GM12892 (cell line): ENCODE results near the gene CMTM1.
A peak's percentile ranks its signal among the peaks of the same experiment; 100 is the strongest.
"Not testable (repeated sequence)": the region's sequence is repeated elsewhere in the genome, so short reads cannot be mapped to it uniquely, and the experiment has no call there.

ENCODE experiments used
- DNase-seq: peaks from one replicate; pipeline ENCODE4 v3.0.0; 2011; ENCODE audit not compliant: insufficient read length
- FAIRE-seq: peaks from 2 replicates; lab custom pipeline; 2011; peaks lifted over from hg19 to GRCh38; lab: Jason Lieb, UNC
- POLR2A ChIP-seq: IDR thresholded peaks from 2 replicates; pipeline ENCODE4 v1.6.1; 2011; ENCODE audit warnings: low read depth, low read length, control low read depth
- POLR2AphosphoS5 ChIP-seq: IDR thresholded peaks from 2 replicates; pipeline ENCODE4 v1.6.1; 2011; ENCODE audit warnings: low read depth, low read length, control low read depth
- TAF1 ChIP-seq: IDR thresholded peaks from 2 replicates; pipeline ENCODE4 v1.6.1; 2011; ENCODE audit warnings: low read depth, mild to moderate bottlenecking, control low read depth, low read length, borderline replicate concordance

Gene CMTM1

DNA sequence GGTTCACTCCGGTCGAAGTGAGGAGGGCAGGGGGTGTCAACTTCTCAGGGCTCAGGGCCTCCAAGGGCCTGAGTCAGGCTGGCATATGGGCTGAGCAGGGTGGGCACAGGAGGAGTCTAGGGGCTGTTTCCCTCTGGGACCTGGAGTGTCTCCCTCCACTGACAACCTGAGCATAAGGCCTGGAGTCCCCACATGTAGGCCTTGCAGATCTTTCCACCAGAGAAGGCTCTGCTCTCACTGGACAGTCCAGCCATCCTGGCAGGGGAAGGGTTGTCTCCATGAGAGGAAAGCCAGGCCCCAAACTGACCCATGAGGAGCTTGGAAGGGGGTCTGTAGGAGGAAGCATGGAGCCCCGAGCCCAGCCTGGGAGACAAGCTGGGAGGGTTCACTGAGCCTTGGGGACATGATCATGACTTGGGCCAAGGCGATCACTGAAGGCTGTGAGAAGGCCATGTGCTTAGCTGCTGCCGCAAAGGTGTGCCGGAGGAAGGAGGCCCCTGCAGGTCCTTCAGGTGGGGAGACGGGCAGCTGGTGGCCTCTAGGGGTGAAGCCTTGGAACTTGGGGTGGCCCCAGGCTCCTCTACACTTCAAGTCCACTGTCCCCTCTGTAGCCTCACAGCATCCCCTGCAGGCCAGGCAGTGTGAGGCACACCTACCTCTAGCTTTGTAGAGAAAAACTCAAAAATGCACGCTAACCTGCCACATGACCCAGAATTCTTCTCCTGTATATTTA lies 22.9 kb downstream of the CMTM1 start:
- TF ChIP-seq TAF1: no peak
- TF ChIP-seq POLR2A: no peak
- no peak for TF ChIP-seq POLR2AphosphoS5
- FAIRE-seq: no peak
- peak; percentile 63 for DNase-seq

DNA sequence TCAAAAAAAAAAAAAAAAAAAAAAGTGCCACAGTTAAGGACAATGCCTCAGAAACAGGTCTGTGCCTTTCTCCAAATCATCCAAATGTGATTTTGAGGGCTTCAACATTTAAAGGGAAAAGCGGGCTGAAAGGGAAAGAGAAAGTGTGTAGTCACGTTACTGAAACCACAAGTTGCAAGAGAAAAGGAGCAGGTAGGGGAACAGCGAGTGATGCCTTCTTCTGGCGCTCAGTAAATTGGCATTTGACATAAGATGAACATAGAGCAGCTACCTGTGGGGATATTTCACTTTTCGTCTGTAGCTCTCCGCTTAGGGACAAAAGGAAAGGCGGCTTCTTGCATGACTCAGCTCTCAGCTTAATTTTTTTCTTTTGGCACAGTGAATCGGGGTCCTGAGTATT lies 24.1 kb downstream of the CMTM1 start:
- no peak for DNase-seq
- TF ChIP-seq TAF1 (no peak), POLR2AphosphoS5 (no peak), POLR2A (no peak)
- FAIRE-seq: peak; percentile 85

DNA sequence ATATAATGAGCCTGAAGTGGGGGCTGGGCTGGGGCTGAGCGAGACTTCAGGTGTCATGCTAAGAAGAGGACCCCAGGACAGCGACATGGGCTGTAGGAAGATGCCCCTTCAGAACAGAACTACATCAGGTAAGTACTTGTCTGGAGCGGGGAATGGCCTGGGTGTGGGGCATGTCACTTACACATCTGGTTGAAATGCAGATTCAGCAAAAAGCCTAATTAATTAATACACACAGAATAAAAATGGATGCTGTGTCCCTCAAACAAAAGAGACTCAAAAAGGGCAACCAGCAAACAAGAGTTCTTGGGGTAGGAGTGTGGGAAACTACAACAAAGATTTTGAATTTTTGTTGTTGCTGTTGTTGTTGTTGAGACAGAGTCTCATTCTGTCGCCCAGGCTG lies 24.8 kb downstream of the CMTM1 start:
- FAIRE-seq (no peak), DNase-seq (no peak)
- no peak for TF ChIP-seq POLR2AphosphoS5
- no peak for TF ChIP-seq POLR2A
- no peak for TF ChIP-seq TAF1

DNA sequence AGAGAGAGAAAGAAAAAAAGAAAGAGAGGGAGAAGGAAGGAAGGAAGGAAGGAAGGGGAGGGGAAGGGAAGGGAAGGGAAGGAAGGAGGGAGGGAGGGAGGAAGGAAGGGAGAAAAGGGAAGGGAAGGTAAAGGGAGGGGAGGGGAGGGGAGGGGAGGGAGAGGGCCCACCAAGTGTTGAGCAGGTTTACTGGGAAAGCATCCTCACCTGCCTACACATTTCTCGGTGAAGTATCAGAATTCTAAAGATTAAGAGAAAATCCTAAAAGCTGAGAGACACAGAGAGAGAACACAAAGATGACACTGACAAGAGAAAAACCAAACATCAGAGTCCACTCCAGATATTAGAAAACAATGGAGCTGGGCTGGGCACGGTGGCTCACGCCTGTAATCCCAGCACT lies 26.0 kb downstream of the CMTM1 start:
- no peak for FAIRE-seq
- no peak for DNase-seq
- no peak for TF ChIP-seq POLR2AphosphoS5
- no peak for TF ChIP-seq POLR2A
- no peak for TF ChIP-seq TAF1

DNA sequence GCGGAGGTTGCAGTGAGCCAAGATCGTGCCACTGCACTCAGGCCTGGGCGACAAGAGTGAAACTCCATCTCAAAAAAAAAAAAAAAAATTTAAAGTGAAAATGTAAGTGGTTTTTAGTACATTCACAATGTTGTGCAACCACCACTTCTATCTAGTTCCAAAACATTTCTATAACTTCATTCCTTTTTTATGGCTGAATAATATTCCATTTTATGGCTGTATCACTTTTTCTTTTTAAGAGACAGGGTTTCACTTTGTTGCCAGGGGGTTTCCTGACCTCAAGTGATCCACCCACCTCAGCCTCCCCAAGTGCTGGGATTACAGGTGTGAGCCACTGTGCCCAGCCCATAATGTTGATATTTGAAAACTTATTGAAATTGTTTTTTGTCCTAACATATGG lies 26.6 kb downstream of the CMTM1 start:
- FAIRE-seq (no peak), DNase-seq (no peak)
- TF ChIP-seq POLR2A (no peak), TAF1 (no peak), POLR2AphosphoS5 (no peak)

DNA sequence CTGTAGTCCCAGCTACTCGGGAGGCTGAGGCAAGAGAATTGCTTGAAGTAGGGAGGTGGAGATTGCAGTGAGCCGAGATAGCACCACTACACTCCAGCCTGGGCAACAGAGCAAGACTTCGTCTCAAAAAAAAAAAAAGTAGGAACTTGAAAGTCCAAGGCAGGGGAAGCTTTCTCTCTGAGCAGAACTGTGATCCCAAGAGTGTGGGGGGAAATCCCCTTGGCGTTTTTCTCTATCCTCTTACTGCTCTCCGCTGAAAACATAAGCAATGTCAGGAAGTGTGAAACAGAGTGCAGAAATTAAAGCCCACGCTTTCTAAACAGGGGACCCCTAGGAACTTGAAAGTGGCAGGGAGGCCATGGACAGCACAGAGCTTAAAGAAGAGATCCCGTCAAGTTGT lies 28.5 kb downstream of the CMTM1 start:
- DNase-seq (no peak), FAIRE-seq (no peak)
- no peak for TF ChIP-seq POLR2A
- TF ChIP-seq TAF1: no peak
- TF ChIP-seq POLR2AphosphoS5: no peak

DNA sequence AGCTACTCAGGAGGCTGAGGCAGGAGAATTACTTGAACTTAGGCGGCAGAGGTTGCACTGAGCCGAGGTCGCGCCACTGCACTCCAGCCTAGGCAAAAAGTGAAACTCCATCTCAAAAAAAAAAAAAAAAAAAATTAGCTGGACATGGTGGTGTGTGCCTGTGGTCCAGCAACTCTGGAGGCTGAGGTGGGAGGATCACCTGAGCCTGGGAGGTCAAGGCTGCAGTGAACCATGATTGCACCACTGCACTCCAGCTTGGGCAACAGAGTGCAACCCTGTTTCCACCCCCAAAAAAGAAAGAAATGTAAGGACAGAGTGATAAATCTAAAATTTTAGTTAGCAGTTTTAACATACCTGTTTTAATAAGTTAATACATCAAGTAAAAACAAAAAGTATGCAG lies 30.3 kb downstream of the CMTM1 start:
- not testable (repeated sequence) for FAIRE-seq, DNase-seq

DNA sequence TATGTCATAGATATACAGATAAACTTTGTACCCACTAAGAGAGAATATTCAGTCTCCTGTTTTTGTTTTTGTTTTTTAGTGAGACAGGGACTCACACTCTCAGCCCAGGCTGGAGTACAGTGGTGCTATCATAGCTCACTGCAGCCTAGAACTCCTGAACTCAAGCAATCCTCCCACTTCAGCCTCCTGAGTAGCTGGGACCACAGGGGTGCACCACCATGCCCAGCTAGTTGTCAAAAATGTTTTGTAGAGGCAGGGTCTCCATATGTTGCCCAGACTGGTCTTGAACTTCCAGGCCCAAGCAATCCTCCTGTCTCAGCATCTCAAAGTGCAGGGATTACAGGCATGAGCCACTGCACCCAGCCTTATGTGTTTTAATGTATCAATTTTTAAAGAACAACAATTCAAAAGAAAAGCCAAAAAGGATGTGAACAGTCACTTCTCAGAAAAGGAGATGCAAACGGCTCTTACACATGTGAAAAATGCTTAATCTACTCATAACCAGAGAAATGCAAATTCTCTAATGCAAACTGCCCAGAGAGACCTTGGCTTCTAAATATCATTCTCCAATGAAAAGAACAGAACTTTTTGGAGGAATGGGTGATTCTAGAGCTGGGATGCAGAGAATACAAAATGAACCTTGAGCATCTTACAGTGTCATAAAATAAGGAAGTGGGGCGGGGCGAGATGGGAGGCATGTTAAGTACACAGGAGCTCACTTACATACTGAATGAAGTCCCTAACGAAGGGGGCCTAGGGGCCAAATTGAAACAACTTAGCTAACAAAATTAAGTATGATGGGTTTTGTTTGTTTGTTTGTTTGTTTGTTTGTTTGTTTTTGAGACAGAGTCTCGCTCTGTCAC lies 31.0 kb downstream of the CMTM1 start:
- FAIRE-seq (no peak), DNase-seq (no peak)
- TF ChIP-seq POLR2AphosphoS5 (no peak), POLR2A (no peak), TAF1 (no peak)

DNA sequence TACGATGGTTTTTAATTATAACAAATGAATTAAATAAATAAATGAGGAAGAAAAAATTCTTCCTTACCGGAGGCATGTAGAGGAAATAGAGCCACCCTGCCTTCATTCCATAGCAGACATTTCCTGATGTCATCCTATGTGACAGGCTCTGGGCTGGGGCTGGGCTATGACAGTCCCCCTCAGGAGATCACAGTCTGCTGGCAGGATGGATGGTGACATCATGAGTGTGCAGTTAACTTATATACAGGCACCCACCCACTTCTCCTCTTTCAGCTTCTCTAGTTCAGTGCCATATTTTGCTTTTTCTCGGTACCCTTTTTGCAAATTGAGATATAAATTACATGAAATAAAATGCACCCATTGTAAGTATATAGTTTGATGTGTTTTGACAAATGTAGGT lies 31.9 kb downstream of the CMTM1 start:
- TF ChIP-seq TAF1 (no peak), POLR2A (no peak), POLR2AphosphoS5 (no peak)
- DNase-seq: no peak
- no peak for FAIRE-seq

DNA sequence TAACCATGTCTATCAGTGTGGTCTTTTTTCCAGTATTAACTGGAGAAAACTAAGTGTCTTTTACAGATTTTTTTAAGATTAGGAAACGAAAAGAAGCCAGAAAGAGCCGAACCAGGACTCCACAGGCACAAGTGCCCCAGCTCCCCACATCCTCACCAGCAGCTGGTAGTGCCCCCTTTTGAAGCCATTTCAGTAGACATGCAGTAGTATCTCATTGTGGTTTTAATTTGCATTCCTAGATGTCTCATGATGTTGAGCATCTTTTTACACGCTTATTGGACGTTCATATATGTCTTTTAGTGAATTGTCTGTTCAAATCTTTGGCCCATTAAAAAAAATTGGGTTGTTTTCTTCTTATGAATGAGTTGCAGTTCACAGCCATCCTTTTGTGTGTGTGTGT lies 33.5 kb downstream of the CMTM1 start:
- DNase-seq (no peak), FAIRE-seq (no peak)
- TF ChIP-seq POLR2AphosphoS5: no peak
- no peak for TF ChIP-seq POLR2A
- TF ChIP-seq TAF1: no peak

DNA sequence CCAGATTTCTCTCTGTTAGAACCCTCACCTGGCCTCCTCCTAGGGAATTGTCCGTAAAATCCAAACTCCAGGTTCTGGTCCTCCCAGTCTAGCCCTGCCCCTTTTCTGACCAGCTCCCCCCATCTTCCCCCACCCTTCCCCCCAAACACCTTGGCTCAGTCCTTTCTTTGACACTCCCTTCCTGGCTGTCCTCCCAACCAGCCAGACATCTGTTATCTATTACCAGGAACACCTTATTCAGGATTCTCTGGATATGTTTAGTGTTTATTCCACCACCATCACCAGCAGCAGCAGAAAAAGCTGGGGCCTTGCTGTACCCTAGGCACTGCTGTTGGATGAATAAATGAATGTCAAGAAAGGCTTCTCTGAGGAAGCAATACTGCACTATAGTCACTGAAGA lies 34.2 kb downstream of the CMTM1 start:
- no peak for FAIRE-seq
- no peak for DNase-seq
- no peak for TF ChIP-seq POLR2A
- TF ChIP-seq POLR2AphosphoS5: no peak
- TF ChIP-seq TAF1: no peak

DNA sequence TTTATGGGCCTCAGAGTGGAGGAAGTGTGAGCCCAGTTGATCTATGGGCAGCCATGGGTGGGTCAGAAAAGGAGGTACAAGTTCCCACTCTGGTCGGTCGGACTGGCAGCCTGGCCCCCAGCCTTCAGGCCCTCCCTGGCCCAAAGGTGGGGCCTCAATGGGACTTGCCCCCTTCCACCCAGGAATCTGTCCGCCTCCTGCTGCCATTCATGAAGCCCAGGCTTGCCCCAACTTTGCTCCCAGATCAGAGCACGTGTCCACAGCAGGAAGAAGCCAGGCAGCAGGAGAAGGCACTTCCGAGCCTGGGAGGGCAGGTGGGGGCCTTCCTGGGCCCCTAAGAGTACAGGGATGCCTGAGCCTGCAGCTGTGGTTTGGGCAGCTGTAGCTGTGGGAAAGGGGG lies 35.2 kb downstream of the CMTM1 start:
- TF ChIP-seq TAF1: no peak
- no peak for TF ChIP-seq POLR2A
- no peak for TF ChIP-seq POLR2AphosphoS5
- DNase-seq: no peak
- FAIRE-seq: no peak
